ENCODE data around the gene LEF1. TPM values are rescaled to one million over a fixed set of nuclear protein-coding genes. Genes with fewer than 3 reads are reported as not detected.
A peak's percentile ranks its signal among the peaks of the same experiment; 100 is the strongest.

The LEF1 gene
- total RNA-seq, 1 donor from 2014 or later = 16.6 TPM

- Histone ChIP-seq H3K4me1 (ENCODE audit: insufficient read depth, low read length) (peaks cover 11% of the 10 kb centered on the region), H4K20me1 (ENCODE audit: insufficient read depth, low read length) (no peaks in the 10 kb centered on the region), H2AFZ (ENCODE audit: low read depth, low read length) (peak overlapping the region; percentile 46), H3K4me2 (ENCODE audit: low read length) (no peak overlapping the region), H3K4me3 (ENCODE audit: insufficient read depth, low read depth, low read length) (no peak overlapping the region), H3K27me3 (ENCODE audit: insufficient read depth, low read length) (no peaks in the 10 kb centered on the region), H3K9me3 (ENCODE audit: insufficient read depth, low read depth, low read length) (no peaks in the 10 kb centered on the region), H3K79me2 (ENCODE audit: insufficient read depth, low read length) (no peaks in the 10 kb centered on the region), H3K9ac (ENCODE audit: low read length) (no peak overlapping the region), H3K27ac (ENCODE audit: low read depth, low read length) (peak overlapping the region; percentile 14), H3K36me3 (ENCODE audit: insufficient read depth, low read length) (peaks cover 2% of the 10 kb centered on the region)
- Mint-ChIP-seq H3K4me1 (ENCODE audit: low read depth, unreplicated experiment) (peaks cover 21% of the 10 kb centered on the region), H3K9me3 (ENCODE audit: unreplicated experiment) (no peaks in the 10 kb centered on the region), H3K27ac (ENCODE audit: unreplicated experiment) (no peak overlapping the region), H3K27me3 (ENCODE audit: low read depth, unreplicated experiment) (no peaks in the 10 kb centered on the region), H3K36me3 (ENCODE audit: low read depth, unreplicated experiment) (peaks cover 8% of the 10 kb centered on the region), H3K4me3 (ENCODE audit: unreplicated experiment) (no peak overlapping the region)
- FAIRE-seq (no peak), DNase-seq (ENCODE audit: low read depth) (peak; percentile 20)
- no peak for TF ChIP-seq CTCF (IDR thresholded peaks at IDR 0.05; ENCODE audit: insufficient read depth, low read depth, low read length)
Observed at GRCh38 chr4:108029731-108030130, 139.0 kb downstream of the LEF1 start.

- no peak overlapping the region for H3K9ac ChIP-seq (ENCODE audit: low read length)
- H3K27ac ChIP-seq (ENCODE audit: low read depth, low read length) = peak overlapping the region; percentile 14
- Mint-ChIP-seq H3K4me3 (ENCODE audit: unreplicated experiment) (no peak overlapping the region), H3K36me3 (ENCODE audit: low read depth, unreplicated experiment) (peaks cover 8% of the 10 kb centered on the region), H3K27me3 (ENCODE audit: low read depth, unreplicated experiment) (no peaks in the 10 kb centered on the region), H3K27ac (ENCODE audit: unreplicated experiment) (peak overlapping the region; percentile 23), H3K9me3 (ENCODE audit: unreplicated experiment) (no peaks in the 10 kb centered on the region), H3K4me1 (ENCODE audit: low read depth, unreplicated experiment) (peaks cover 23% of the 10 kb centered on the region)
- no peak overlapping the region for H2AFZ ChIP-seq (ENCODE audit: low read depth, low read length)
- no peak overlapping the region for H3K4me2 ChIP-seq (ENCODE audit: low read length)
- no peaks in the 10 kb centered on the region for H3K36me3 ChIP-seq (ENCODE audit: insufficient read depth, low read length)
- no peak for FAIRE-seq
- no peak for DNase-seq (ENCODE audit: low read depth)
- H4K20me1 ChIP-seq (ENCODE audit: insufficient read depth, low read length) = no peaks in the 10 kb centered on the region
- TF ChIP-seq CTCF (IDR thresholded peaks at IDR 0.05; ENCODE audit: insufficient read depth, low read depth, low read length) (no peak), EZH2 (IDR thresholded peaks at IDR 0.05; ENCODE audit: insufficient read depth, low read length) (no peak)
- H3K4me1 ChIP-seq (ENCODE audit: insufficient read depth, low read length) = peaks cover 11% of the 10 kb centered on the region
- H3K9me3 ChIP-seq (ENCODE audit: insufficient read depth, low read depth, low read length) = no peaks in the 10 kb centered on the region
- no peaks in the 10 kb centered on the region for H3K79me2 ChIP-seq (ENCODE audit: insufficient read depth, low read length)
- H3K27me3 ChIP-seq (ENCODE audit: insufficient read depth, low read length) = no peaks in the 10 kb centered on the region
- H3K4me3 ChIP-seq (ENCODE audit: insufficient read depth, low read depth, low read length) = no peak overlapping the region
Observed at GRCh38 chr4:108029016-108029720, 139.6 kb downstream of the LEF1 start.

- no peak overlapping the region for H3K4me2 ChIP-seq (ENCODE audit: low read length)
- H2AFZ ChIP-seq (ENCODE audit: low read depth, low read length) = no peak overlapping the region
- no peaks in the 10 kb centered on the region for H3K36me3 ChIP-seq (ENCODE audit: insufficient read depth, low read length)
- H3K4me1 ChIP-seq (ENCODE audit: insufficient read depth, low read length) = peaks cover 6% of the 10 kb centered on the region
- H3K4me3 Mint-ChIP-seq (ENCODE audit: unreplicated experiment) = no peak overlapping the region
- no peaks in the 10 kb centered on the region for H3K9me3 ChIP-seq (ENCODE audit: insufficient read depth, low read depth, low read length)
- H4K20me1 ChIP-seq (ENCODE audit: insufficient read depth, low read length) = no peaks in the 10 kb centered on the region
- TF ChIP-seq EZH2 (IDR thresholded peaks at IDR 0.05; ENCODE audit: insufficient read depth, low read length) = no peak
- no peak for TF ChIP-seq CTCF (IDR thresholded peaks at IDR 0.05; ENCODE audit: insufficient read depth, low read depth, low read length)
- no peaks in the 10 kb centered on the region for H3K27me3 Mint-ChIP-seq (ENCODE audit: low read depth, unreplicated experiment)
- H3K36me3 Mint-ChIP-seq (ENCODE audit: low read depth, unreplicated experiment) = peaks cover 5% of the 10 kb centered on the region
- H3K9me3 Mint-ChIP-seq (ENCODE audit: unreplicated experiment) = no peaks in the 10 kb centered on the region
- H3K27me3 ChIP-seq (ENCODE audit: insufficient read depth, low read length) = no peaks in the 10 kb centered on the region
- no peak overlapping the region for H3K27ac ChIP-seq (ENCODE audit: low read depth, low read length)
- H3K4me3 ChIP-seq (ENCODE audit: insufficient read depth, low read depth, low read length) = no peak overlapping the region
- FAIRE-seq = no peak
- DNase-seq (ENCODE audit: low read depth) = no peak
- no peak overlapping the region for H3K27ac Mint-ChIP-seq (ENCODE audit: unreplicated experiment)
- H3K9ac ChIP-seq (ENCODE audit: low read length) = no peak overlapping the region
- peaks cover 10% of the 10 kb centered on the region for H3K4me1 Mint-ChIP-seq (ENCODE audit: low read depth, unreplicated experiment)
- no peaks in the 10 kb centered on the region for H3K79me2 ChIP-seq (ENCODE audit: insufficient read depth, low read length)
Observed at GRCh38 chr4:108024878-108025165, 143.9 kb downstream of the LEF1 start.
